Smooth muscle cell of the brain vasculature (primary cell): ENCODE results near the gene SPNS3.

Source experiments
- DNase-seq: peaks from one replicate; pipeline ENCODE4 v3.0.0-alpha.2; 2012; ENCODE audit warnings: low read depth, low spot score

Gene SPNS3

DNA sequence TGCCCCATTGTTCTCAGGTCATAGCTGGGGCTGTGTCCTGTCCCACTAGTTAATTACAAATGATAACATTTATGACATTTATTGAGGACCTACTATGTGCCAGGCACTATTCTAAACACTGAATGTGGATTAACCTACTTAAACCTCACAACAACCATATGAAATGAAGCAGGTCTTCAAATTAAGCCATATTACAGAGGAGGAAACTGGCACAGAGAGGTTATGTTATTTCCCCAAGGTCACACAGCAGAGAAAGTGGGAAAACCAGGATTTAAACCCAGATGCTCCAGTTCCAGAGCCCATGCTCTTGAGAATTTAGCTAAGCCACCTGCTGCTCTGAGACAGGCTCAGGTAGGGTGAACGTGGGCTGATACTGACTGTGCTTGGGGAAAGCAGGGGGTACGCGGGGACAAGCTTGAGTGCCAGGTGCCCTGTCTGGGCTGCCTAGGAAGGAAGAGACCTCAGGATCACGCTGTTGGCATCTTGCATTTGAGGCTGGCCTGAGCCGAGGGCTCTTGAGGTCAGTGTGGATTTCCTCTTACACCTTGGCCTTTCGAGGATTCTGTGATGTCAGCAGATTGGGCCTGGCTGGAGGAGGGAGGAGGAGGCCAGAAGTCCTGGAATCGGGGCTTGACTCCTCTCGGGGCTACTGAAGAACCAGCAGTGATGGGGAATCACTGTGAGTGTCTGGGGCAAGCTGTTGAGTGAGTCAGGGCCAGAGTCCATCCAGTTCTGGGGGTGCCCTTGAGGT lies 73.8 kb downstream of the SPNS3 start:
- no peak for DNase-seq

GRCh38 chr17:4508207-4508606 lies 74.5 kb downstream of the SPNS3 start:
- DNase-seq = no peak

GRCh38 chr17:4509401-4509800 lies 75.7 kb downstream of the SPNS3 start:
- peak; percentile 52 for DNase-seq

DNA sequence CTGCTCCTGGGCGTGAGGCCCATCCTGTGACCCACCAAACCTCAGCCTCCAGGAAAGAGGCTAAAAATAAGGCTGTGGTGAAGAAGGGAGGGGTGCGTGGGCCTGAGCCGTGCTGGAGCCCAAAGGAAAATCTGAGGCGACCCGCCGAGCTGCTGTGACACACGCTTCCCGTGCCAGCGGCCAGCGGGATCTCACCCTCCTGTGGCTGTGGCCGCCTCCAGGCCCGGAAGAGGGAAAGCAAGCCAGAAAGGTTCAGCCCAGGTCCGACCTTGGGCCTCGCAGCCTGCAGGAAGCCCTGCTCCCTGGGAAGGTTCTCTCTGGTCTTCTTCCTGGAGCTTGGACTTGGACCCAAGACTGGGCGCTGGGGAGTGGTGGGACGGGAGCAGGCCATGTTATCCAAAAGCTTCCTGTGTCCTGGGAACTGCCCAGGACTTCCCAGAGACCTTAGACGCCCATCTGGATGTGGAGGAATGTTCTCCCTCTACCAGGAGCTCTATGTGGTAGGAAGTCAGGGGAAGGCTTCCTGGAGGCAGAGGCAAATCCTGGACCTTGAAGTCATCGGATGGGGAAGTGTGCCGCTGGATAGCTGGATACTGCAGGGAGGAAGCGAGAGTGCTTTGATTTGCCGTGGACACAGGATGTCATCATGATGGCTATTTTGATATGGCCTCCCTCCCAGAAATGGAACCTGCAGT lies 76.3 kb downstream of the SPNS3 start:
- peak; percentile 43 for DNase-seq

GRCh38 chr17:4510618-4510941 lies 76.8 kb downstream of the SPNS3 start:
- DNase-seq = no peak

DNA sequence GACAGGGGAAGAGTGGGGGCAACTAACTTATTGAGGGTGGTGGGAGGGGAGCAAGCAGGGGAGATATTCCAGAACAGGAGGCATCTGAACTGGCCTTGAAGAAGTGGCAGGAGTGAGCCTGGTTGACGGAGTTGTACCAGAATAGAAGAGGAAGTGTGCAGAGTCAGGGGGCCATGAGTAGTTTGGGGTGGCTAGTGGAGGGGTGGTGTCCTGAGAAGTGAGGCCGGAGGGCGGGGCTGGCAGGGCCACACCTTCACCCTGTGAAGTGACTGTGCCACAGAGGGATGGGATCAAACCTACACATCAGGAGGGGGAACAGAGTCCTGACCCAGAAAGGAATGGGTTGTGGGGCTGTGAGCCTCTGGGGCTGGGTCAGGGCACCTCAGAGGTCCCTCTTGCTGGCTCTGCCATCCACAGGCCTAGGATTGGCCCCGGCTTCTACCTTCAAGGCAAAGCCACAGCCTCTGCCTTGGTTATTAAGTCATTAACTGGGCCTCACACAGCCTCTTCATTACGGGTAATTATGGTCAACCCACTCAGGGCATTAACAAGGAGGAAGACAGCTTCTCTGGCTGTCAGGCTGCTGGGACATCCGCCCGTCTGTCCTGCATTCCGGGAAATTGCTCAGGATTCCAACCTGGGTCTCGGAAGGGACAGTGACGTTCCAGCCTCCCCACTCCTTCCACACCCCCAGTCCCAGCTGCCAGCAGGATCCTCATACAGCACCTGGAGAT lies 77.6 kb downstream of the SPNS3 start:
- DNase-seq = no peak

- no peak for DNase-seq
Measured at GRCh38 chr17:4512156-4513112, 78.7 kb downstream of the SPNS3 start.

- DNase-seq = no peak
Measured at GRCh38 chr17:4513113-4514032, 79.6 kb downstream of the SPNS3 start.

DNA sequence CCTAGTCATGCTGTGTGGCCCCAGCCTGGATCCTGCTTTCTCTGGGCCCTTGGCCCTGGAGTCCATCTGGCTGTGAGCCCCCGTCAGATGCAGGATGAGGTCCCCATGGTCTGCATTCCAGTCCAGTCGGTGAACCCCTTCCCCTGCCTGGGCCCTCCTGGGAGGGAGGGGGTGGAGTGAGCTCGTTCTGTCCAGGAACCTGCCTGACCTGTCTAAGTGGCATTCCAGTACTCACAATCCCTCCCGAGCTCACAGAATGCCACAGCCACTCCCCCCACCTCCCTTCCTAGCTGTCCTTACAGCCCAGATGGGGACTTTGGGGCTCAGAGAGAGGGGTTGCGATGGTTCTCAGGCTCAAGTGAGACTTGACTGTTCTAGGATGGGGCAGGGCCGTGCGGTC lies 80.5 kb downstream of the SPNS3 start:
- DNase-seq = no peak

DNA sequence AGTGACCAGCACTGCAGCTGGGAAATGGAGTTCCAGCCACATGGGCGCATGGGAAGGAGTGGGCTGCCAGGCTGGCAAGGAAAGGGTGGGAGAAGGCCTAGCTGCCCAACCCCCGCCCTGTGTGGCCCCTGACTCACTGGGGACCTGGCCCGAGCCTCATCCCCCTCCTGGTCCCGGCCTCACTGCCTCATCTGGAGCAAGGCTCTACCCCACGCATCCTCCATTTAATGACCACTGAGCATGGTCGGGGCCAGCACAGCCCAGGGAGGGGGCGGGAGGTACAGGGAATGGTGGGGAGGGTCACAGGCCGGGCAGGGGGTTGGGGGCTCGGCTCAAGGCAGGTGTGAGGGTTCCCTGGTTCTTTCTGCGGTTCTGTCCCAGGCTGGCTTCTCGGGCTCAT lies 81.0 kb downstream of the SPNS3 start:
- DNase-seq = no peak

DNA sequence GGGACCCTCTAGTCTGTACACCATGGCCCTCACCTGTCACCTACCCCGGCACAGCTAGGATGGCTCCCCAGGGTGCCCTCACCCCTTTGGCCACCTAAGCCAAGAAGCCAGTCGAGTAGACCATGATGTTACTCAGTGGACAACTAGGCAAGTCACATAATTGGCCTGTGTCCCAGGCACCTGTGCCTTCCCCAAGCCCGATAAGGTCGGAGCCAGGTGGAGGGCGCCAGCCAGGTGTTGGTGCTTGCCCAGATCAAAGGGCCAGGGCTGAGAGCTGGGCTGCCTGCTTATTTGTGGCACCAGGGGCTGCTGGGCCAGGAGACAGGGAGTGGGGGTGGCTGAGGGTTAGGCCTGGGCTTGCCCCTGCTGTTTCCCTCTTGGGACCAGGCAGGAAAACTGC lies 81.8 kb downstream of the SPNS3 start:
- DNase-seq = no peak

GRCh38 chr17:4516735-4517134 lies 83.0 kb downstream of the SPNS3 start:
- DNase-seq = no peak

DNA sequence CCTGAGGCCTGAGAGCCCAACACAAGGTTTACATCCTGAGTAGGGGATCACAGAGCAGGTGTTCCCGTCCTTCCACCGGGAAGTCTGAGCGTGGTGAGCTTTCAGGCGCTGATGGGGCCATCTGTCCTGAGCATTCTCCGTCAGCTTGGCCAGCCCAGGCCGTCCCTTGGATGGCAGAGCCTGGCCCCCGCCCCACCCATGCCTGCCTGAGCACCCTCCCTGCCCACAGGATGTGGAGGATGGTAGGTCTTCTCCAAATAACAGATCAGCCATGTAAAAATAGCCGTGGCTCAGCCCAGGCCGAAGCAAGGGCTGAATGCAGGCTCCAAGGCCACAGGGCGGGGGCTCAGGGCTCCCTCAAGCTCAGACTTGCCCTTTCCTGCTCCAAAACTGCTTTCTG lies 85.2 kb downstream of the SPNS3 start:
- DNase-seq = no peak

- no peak for DNase-seq
Measured at GRCh38 chr17:4519361-4519788, 85.6 kb downstream of the SPNS3 start.

GRCh38 chr17:4520060-4520893 lies 86.5 kb downstream of the SPNS3 start:
- no peak for DNase-seq

- no peak for DNase-seq
Measured at GRCh38 chr17:4520894-4521600, 87.3 kb downstream of the SPNS3 start.

DNA sequence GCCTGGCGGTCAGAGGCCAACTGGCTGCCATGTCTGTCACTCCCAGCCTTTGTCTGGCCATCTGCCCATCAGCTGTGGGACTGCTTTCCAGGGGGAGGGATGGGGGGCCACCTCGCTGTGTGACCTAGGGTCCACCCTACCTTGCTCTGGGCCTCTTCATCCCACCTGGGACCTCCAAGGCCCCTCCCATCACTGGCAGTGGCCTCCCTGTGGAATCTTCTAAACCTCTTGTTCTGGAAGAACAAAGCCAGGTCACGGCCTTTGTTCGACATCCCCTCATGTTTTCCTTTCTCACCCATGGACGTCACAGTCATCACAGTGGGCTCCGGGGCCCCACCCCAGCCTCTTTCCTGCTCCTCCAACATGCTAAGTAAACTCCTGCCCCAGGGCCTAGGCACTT lies 88.9 kb downstream of the SPNS3 start:
- DNase-seq = no peak

GRCh38 chr17:4523946-4524345 lies 90.2 kb downstream of the SPNS3 start:
- DNase-seq = no peak
